Muscle layer of duodenum (tissue), 2 donors: ENCODE results near the gene WWOX.

Experiments used
- H3K27ac ChIP-seq: one replicate; pipeline ENCODE4 v1.7.0; 2013; ENCODE audit warnings: mild to moderate bottlenecking, low read length
- H3K27me3 ChIP-seq: one replicate; pipeline ENCODE4 v1.7.0; 2013; ENCODE audit warnings: low read depth, mild to moderate bottlenecking, control low read depth, low read length
- H3K36me3 ChIP-seq, 2 donors: one replicate each; pipeline ENCODE4 v1.7.0; 2013; ENCODE audit warnings: low read length in 2 of 2, control low read depth in 1 of 2, mild to moderate bottlenecking in 1 of 2; ENCODE audit not compliant: insufficient read depth in 2 of 2, control insufficient read depth in 1 of 2
- H3K4me1 ChIP-seq, 2 donors: one replicate each; pipeline ENCODE4 v1.7.0; 2013; ENCODE audit warnings: low read length in 2 of 2, mild to moderate bottlenecking in 2 of 2, control low read depth in 1 of 2, moderate library complexity in 1 of 2; ENCODE audit not compliant: insufficient read depth in 2 of 2, control insufficient read depth in 1 of 2
- H3K4me3 ChIP-seq, 2 donors: one replicate each; pipeline ENCODE4 v1.7.0; 2013; ENCODE audit warnings: low read length in 2 of 2, low read depth in 1 of 2, mild to moderate bottlenecking in 1 of 2
- H3K9me3 ChIP-seq, 2 donors: one replicate each; pipeline ENCODE4 v1.7.0; 2013; ENCODE audit warnings: low read length in 2 of 2, control low read depth in 1 of 2, mild to moderate bottlenecking in 1 of 2; ENCODE audit not compliant: control insufficient read depth in 1 of 2
- donor health status: healthy.

The WWOX gene

DNA sequence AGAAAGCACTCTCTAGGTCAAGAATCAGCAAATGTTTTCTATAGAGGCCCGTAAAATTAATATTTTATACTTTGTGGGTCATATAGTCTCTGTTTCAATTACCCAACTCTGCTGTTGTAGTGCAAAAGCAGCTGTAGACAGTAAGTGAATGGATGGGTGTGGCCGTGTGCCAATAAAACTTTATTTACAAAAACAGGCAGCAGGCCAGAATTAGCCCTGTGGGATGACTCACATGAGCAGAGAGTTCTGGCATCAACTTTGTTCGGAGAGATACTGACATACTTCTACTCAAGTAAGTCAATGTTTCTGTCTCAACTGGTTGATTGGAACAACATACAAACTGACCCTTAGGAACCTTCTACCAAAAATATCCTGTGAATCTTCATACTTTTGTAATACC lies 884.9 kb downstream of the WWOX start:
- no peaks in the 10 kb centered on the region for H3K27me3 ChIP-seq

DNA sequence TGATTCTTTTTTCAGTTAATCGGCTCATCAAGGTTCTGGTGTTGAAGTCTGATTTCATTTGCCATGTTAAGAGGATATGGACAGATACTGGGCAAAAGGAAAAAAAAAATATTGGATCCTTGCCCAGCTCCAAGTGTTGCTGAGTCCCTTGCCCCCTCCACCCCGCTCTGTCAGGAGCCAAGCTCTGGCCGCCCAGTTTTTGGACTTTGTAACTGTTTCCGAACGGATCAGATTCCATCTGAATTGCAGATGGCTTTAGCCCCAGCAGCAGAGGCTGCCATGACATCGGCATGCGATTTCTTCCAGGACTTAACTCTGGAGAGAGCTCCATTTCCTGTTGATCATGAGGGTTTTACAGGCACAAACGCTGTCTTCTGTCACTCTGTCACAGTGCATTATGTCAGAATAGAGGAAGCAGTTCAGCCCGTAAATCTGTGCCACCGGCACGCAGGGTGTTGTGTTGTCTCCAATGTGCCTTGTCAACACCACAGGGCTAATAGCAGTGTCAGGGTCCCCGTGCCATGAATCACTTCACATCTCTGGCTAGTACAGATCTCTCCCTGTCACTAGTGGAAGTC lies 885.5 kb downstream of the WWOX start:
- H3K4me1 ChIP-seq, result no peaks in the 10 kb centered on the region
- no peak overlapping the region for H3K27ac ChIP-seq
- H3K9me3 ChIP-seq, result no peaks in the 10 kb centered on the region
- H3K36me3 ChIP-seq, result no peaks in the 10 kb centered on the region
- no peak overlapping the region for H3K4me3 ChIP-seq
- H3K27me3 ChIP-seq, result no peaks in the 10 kb centered on the region

More for the DNA sequence above, 884.9 kb downstream of the WWOX start:
- H3K36me3 ChIP-seq, result no peaks in the 10 kb centered on the region
- no peak overlapping the region for H3K4me3 ChIP-seq
- no peak overlapping the region for H3K27ac ChIP-seq
- H3K9me3 ChIP-seq, result no peaks in the 10 kb centered on the region
- H3K4me1 ChIP-seq, result no peaks in the 10 kb centered on the region

- Histone ChIP-seq H3K27me3 (no peaks in the 10 kb centered on the region), H3K27ac (no peak overlapping the region), H3K36me3 (no peaks in the 10 kb centered on the region), H3K9me3 (no peaks in the 10 kb centered on the region), H3K4me1 (no peaks in the 10 kb centered on the region), H3K4me3 (no peak overlapping the region)
These were observed 886.5 kb downstream of the WWOX start for GRCh38 chr16:78985716-78986605.

GRCh38 chr16:78987666-78988065 lies 888.2 kb downstream of the WWOX start:
- H3K9me3 ChIP-seq, result no peaks in the 10 kb centered on the region
- H3K27ac ChIP-seq, result no peak overlapping the region
- H3K27me3 ChIP-seq, result no peaks in the 10 kb centered on the region
- no peaks in the 10 kb centered on the region for H3K4me1 ChIP-seq
- H3K4me3 ChIP-seq, result no peak overlapping the region
- H3K36me3 ChIP-seq, result no peaks in the 10 kb centered on the region

- Histone ChIP-seq H3K36me3 (no peaks in the 10 kb centered on the region), H3K27ac (no peak overlapping the region), H3K27me3 (no peaks in the 10 kb centered on the region), H3K4me1 (no peaks in the 10 kb centered on the region), H3K9me3 (no peaks in the 10 kb centered on the region), H3K4me3 (no peak overlapping the region)
These were observed 889.0 kb downstream of the WWOX start for GRCh38 chr16:78988361-78988969.

GRCh38 chr16:78990309-78990701 lies 890.9 kb downstream of the WWOX start:
- Histone ChIP-seq H3K4me3 (no peak overlapping the region), H3K36me3 (no peaks in the 10 kb centered on the region), H3K27me3 (no peaks in the 10 kb centered on the region), H3K9me3 (no peaks in the 10 kb centered on the region), H3K27ac (no peak overlapping the region), H3K4me1 (no peaks in the 10 kb centered on the region)

- no peaks in the 10 kb centered on the region for H3K9me3 ChIP-seq
- H3K27ac ChIP-seq, result no peak overlapping the region
- no peaks in the 10 kb centered on the region for H3K4me1 ChIP-seq
- no peaks in the 10 kb centered on the region for H3K27me3 ChIP-seq
- H3K4me3 ChIP-seq, result no peak overlapping the region
- H3K36me3 ChIP-seq, result no peaks in the 10 kb centered on the region
These were observed 892.5 kb downstream of the WWOX start for GRCh38 chr16:78992001-78992400.

- H3K4me3 ChIP-seq, result no peak overlapping the region
- H3K27me3 ChIP-seq, result no peaks in the 10 kb centered on the region
- H3K36me3 ChIP-seq, result no peaks in the 10 kb centered on the region
- H3K9me3 ChIP-seq, result no peaks in the 10 kb centered on the region
- H3K4me1 ChIP-seq, result no peaks in the 10 kb centered on the region
- H3K27ac ChIP-seq, result no peak overlapping the region
These were observed 893.9 kb downstream of the WWOX start for GRCh38 chr16:78993346-78993745.

DNA sequence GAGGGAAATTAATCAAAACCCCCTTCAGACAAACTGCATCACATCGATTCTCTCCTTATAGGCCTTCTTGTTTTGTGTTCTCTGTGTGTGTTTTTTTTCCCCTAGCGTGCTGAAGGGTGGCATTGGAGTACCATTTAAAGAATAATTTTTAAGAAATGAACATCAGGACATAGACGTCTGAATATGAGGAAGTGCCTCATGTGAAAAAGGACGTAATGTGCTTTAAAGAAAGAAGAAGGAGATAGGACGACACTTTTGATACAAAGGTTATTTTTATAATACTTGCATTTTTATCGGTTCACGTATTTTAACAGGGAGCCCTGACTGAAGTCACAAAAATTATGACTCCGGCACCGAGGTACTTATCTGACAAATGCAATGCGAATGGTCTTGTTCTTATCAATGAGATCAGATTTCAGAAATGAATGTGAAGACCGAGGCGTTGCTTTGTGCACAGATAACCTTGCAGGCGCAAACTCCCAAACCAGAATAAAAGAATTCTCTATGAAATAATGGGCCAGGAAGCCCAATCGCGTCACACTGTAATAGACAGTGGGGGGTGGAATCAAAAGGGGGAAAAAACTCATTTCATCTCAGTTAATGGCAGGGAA lies 894.8 kb downstream of the WWOX start:
- no peaks in the 10 kb centered on the region for H3K36me3 ChIP-seq
- no peak overlapping the region for H3K27ac ChIP-seq
- no peaks in the 10 kb centered on the region for H3K9me3 ChIP-seq
- H3K27me3 ChIP-seq, result no peaks in the 10 kb centered on the region
- no peaks in the 10 kb centered on the region for H3K4me1 ChIP-seq
- no peak overlapping the region for H3K4me3 ChIP-seq

DNA sequence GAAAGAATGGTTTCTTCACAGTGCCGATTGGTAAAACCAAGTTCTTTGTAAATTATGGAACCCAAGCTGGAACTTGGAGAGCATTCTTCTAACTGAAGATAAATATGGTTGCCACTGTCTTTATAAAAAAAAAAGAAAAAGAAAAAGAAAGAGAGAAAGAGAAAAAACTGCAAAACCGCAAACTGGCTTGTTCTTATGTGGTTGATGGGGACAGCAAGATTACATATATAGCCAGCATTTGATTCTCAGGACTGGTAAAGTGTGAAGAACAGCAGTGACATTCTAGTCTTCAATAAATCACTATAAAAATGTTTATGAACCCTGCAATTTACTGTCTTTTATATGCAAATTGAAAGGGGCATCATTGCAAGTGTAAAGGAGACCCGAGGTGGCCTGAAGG lies 896.0 kb downstream of the WWOX start:
- H3K4me1 ChIP-seq, result no peaks in the 10 kb centered on the region
- H3K27me3 ChIP-seq, result no peaks in the 10 kb centered on the region
- no peaks in the 10 kb centered on the region for H3K36me3 ChIP-seq
- H3K27ac ChIP-seq, result no peak overlapping the region
- no peaks in the 10 kb centered on the region for H3K9me3 ChIP-seq
- H3K4me3 ChIP-seq, result no peak overlapping the region

GRCh38 chr16:78996790-78997189 lies 897.3 kb downstream of the WWOX start:
- Histone ChIP-seq H3K27ac (no peak overlapping the region), H3K4me3 (no peak overlapping the region), H3K27me3 (no peaks in the 10 kb centered on the region), H3K9me3 (no peaks in the 10 kb centered on the region), H3K36me3 (no peaks in the 10 kb centered on the region), H3K4me1 (no peaks in the 10 kb centered on the region)
